ENCODE measurements around the gene COG5. TPM values are rescaled to one million over a fixed set of nuclear protein-coding genes. Genes with fewer than 3 reads are reported as not detected.
"Not testable (repeated sequence)": the region's sequence is repeated elsewhere in the genome, so short reads cannot be mapped to it uniquely, and the experiment has no call there.

COG5 gene
- total RNA-seq, 4 donors from 2014 or later: 20.8 to 49.7 (median 25.7) TPM

DNA sequence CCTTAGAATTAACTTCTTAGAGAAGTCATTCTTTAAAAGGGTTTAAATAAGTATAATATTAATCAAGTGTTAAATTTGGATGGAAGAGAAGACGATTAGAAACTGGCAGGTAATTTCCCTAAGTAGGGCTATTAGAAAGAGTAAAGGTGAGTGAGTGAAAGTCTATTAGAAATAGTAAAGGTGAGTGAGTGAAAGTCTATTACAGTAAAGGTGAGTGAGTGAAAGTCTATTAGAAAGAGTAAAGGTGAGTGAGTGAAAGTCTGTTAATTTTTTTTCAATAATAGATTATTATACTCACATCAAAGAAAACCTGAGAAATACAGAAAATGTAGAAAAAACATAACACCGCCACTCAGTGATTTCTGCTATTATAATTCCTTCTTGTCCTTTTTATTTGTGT, 405.7 kb downstream of the COG5 start:
- TF ChIP-seq, protein P1, sequence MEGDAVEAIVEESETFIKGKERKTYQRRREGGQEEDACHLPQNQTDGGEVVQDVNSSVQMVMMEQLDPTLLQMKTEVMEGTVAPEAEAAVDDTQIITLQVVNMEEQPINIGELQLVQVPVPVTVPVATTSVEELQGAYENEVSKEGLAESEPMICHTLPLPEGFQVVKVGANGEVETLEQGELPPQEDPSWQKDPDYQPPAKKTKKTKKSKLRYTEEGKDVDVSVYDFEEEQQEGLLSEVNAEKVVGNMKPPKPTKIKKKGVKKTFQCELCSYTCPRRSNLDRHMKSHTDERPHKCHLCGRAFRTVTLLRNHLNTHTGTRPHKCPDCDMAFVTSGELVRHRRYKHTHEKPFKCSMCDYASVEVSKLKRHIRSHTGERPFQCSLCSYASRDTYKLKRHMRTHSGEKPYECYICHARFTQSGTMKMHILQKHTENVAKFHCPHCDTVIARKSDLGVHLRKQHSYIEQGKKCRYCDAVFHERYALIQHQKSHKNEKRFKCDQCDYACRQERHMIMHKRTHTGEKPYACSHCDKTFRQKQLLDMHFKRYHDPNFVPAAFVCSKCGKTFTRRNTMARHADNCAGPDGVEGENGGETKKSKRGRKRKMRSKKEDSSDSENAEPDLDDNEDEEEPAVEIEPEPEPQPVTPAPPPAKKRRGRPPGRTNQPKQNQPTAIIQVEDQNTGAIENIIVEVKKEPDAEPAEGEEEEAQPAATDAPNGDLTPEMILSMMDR (IDR thresholded peaks at IDR 0.05 in 4 of 5, conservative IDR thresholded peaks at IDR 0.05 in 1 of 5): no peak
- TF ChIP-seq POLR2A (IDR thresholded peaks at IDR 0.05): no peak
- DNase-seq (no peak), ATAC-seq (no peak)
- intact Hi-C loops (cut with DNase I; ENCODE audit: low total_unique reads) (no loop called here), in situ Hi-C loops (cut with MboI; ENCODE audit: low sequenced_read_pairs in 4 of 4) (loop anchor here in 2 of 4 donors (10.0 to 25.0 kb wide), 4 partner anchors 213 to 871 kb away; partner anchors contain the start of genes CCDC71L (in 1 of the 2), DLD (in 1 of the 2) and NAMPT (in 1 of the 2))
- Histone ChIP-seq H3K4me1 (no peaks in the 10 kb centered on the region), H3K4me3 (no peak overlapping the region), H3K27me3 (no peaks in the 10 kb centered on the region), H3K36me3 (no peaks in the 10 kb centered on the region), H3K9me3 (no peaks in the 10 kb centered on the region), H3K27ac (no peak overlapping the region)

DNA sequence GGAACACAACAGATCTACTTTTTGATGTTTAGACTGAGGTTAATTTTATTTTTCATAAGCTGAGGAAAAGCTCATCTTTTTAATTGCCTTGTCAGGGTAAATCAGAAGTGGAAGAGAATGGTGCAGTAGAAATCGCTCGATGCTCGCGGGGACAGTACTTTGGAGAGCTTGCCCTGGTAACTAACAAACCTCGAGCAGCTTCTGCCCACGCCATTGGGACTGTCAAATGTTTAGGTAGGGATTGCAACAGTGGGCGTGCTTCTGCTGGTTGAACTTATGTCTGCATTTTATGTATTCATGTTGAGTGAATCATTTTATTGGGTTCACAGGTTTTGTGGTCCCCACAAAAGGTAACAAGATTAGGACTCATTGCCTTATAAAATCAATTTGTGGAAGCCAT, 406.6 kb downstream of the COG5 start:
- intact Hi-C loops (cut with DNase I; ENCODE audit: low total_unique reads) (no loop called here), in situ Hi-C loops (cut with MboI; ENCODE audit: low sequenced_read_pairs in 4 of 4) (loop anchor here in 2 of 4 donors (10.0 to 25.0 kb wide), 4 partner anchors 212 to 870 kb away; partner anchors contain the start of genes CCDC71L (in 1 of the 2), DLD (in 1 of the 2) and NAMPT (in 1 of the 2))
- ATAC-seq (no peak), DNase-seq (no peak)
- Histone ChIP-seq H3K4me3 (no peak overlapping the region), H3K27me3 (no peaks in the 10 kb centered on the region), H3K36me3 (no peaks in the 10 kb centered on the region), H3K4me1 (no peaks in the 10 kb centered on the region), H3K27ac (no peak overlapping the region), H3K9me3 (no peaks in the 10 kb centered on the region)
- TF ChIP-seq, protein P1 (IDR thresholded peaks at IDR 0.05 in 4 of 5, conservative IDR thresholded peaks at IDR 0.05 in 1 of 5): no peak
- TF ChIP-seq POLR2A (IDR thresholded peaks at IDR 0.05): no peak

DNA sequence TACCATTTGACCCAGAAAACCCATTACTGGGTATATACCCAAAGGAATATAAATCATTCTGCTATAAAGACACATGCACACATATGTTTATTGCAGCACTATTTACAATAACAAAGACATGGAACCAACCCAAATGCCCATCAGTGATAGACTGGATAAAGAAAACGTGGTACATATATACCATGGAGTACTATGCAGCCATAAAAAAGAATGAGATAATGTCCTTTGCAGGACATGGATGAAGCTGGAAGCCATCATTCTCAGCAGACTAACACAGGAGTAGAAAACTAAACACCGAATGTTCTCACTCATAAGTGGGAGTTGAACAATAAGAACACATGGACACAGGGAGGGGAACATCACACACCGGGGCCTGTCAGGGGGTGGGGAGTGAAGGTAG, 408.0 kb downstream of the COG5 start:
- H3K36me3 ChIP-seq; DNase-seq; H3K9me3 ChIP-seq; H3K4me3 ChIP-seq; H3K4me1 ChIP-seq; intact Hi-C loops (cut with DNase I; ENCODE audit: low total_unique reads); H3K27ac ChIP-seq; ATAC-seq; H3K27me3 ChIP-seq: not testable (repeated sequence)
- in situ Hi-C loops (cut with MboI; ENCODE audit: low sequenced_read_pairs in 4 of 4): loop anchor here in 2 of 4 donors (10.0 to 25.0 kb wide), 4 partner anchors 211 to 868 kb away; partner anchors contain the start of genes CCDC71L (in 1 of the 2), DLD (in 1 of the 2) and NAMPT (in 1 of the 2)

DNA sequence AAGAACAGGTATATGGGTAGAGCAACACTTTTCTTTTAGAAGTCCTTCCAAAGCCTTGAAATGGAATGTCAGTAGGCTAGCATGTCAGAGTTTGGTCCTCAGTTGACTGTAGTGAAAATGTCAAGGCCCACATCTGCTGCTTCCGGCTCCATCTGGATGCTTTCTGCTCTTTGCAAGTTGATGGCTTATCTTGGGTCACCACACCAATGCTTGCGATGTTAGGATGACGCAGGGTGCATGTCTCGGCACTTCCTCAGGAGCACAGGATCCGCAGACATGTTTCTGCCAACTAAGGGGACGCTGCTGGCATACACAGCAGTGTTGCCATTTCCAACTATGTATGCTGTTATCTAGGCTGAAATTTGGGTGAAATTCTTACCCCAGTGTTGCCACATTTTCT, 408.9 kb downstream of the COG5 start:
- TF ChIP-seq POLR2A (IDR thresholded peaks at IDR 0.05): no peak
- TF ChIP-seq, protein P1 (IDR thresholded peaks at IDR 0.05 in 4 of 5, conservative IDR thresholded peaks at IDR 0.05 in 1 of 5): no peak
- H3K27me3 ChIP-seq: no peaks in the 10 kb centered on the region
- no peaks in the 10 kb centered on the region for H3K36me3 ChIP-seq
- H3K4me3 ChIP-seq: no peak overlapping the region
- intact Hi-C loops (cut with DNase I; ENCODE audit: low total_unique reads): loop anchor here (5.0 kb wide), 1 partner anchor 978 kb away; no protein-coding TSS in a partner anchor
- H3K27ac ChIP-seq: no peak overlapping the region
- DNase-seq: no peak
- no peak for ATAC-seq
- in situ Hi-C loops (cut with MboI; ENCODE audit: low sequenced_read_pairs in 4 of 4): loop anchor here in 2 of 4 donors (10.0 to 25.0 kb wide), 4 partner anchors 210 to 868 kb away; partner anchors contain the start of genes CCDC71L (in 1 of the 2), DLD (in 1 of the 2) and NAMPT (in 1 of the 2)
- no peaks in the 10 kb centered on the region for H3K9me3 ChIP-seq
- H3K4me1 ChIP-seq: no peaks in the 10 kb centered on the region

GRCh38 chr7:107152011-107152410, 411.7 kb downstream of the COG5 start:
- Histone ChIP-seq H3K4me1 (peaks cover 3 to 6% of the 10 kb centered on the region in 2 donors), H3K4me3 (no peak overlapping the region), H3K9me3 (no peaks in the 10 kb centered on the region), H3K36me3 (no peaks in the 10 kb centered on the region), H3K27me3 (no peaks in the 10 kb centered on the region), H3K27ac (no peak overlapping the region)
- ATAC-seq (no peak), DNase-seq (no peak)
- TF ChIP-seq, protein P1 (IDR thresholded peaks at IDR 0.05 in 4 of 5, conservative IDR thresholded peaks at IDR 0.05 in 1 of 5): no peak
- TF ChIP-seq POLR2A (IDR thresholded peaks at IDR 0.05): no peak
- intact Hi-C loops (cut with DNase I; ENCODE audit: low total_unique reads): loop anchor here (5.0 kb wide), 1 partner anchor 975 kb away; no protein-coding TSS in a partner anchor
- in situ Hi-C loops (cut with MboI; ENCODE audit: low sequenced_read_pairs in 4 of 4): loop anchor here in 2 of 4 donors (10.0 to 25.0 kb wide), 4 partner anchors 207 to 865 kb away; partner anchors contain the start of genes CCDC71L (in 1 of the 2), DLD (in 1 of the 2) and NAMPT (in 1 of the 2)

Other genes starting within 250 kb of the COG5 start
- not detected for gene GPR22, start 93.9 kb downstream of the COG5 start, total RNA-seq
- gene DUS4L, start 51 bp upstream of the COG5 start, total RNA-seq: 1 to 10 TPM; 3.1 to 5.8 (median 3.6) TPM
- gene BCAP29, start 16.3 kb upstream of the COG5 start, total RNA-seq: 100 to 1,000 TPM; 125 to 152 (median 129) TPM
- 1 to 10 TPM in 1 of 4 donors, under 1 TPM in 2, not detected in 1; 0.09 to 2.5 (median 0.20) TPM for gene SLC26A4, start 96.9 kb upstream of the COG5 start, total RNA-seq
- gene CBLL1, start 180.2 kb upstream of the COG5 start, total RNA-seq: 10 to 100 TPM; 21.6 to 49.6 (median 34.8) TPM
- 10 to 100 TPM in 1 of 4 donors, not detected in 3; 12.7 TPM for gene SLC26A3, start 239.3 kb upstream of the COG5 start, total RNA-seq